Stimulated activated naive CD8-positive, alpha-beta T cell treated with anti-CD3 and anti-CD28 coated beads, Interleukin-15, amount 100 ng/mL, for 72 hours (primary cell): ENCODE results near the gene PARVB.

Source experiments
- ATAC-seq: fragments of 150-1000 bp; cut with Tn5 transposase; 2 replicates; pipeline ENCODE4 v1.10.0; 2021; ENCODE audit warnings: mild to moderate bottlenecking, moderate library complexity
- DNase-seq, 2 donors: peaks; one replicate each; pipeline ENCODE4 v3.0.0; 2021 to 2022
- H3K27ac Mint-ChIP-seq, 2 donors: one replicate each; pipeline ENCODE4 v1.8.0; 2022; ENCODE audit warnings: mild to moderate bottlenecking in 2 of 2, mixed read lengths in 2 of 2, moderate library complexity in 2 of 2
- H3K27me3 Mint-ChIP-seq: one replicate; pipeline ENCODE4 v1.8.0; 2022; ENCODE audit warnings: mixed read lengths
- H3K4me1 Mint-ChIP-seq: one replicate; pipeline ENCODE4 v1.8.0; 2022; ENCODE audit warnings: mild to moderate bottlenecking, mixed read lengths
- H3K4me3 Mint-ChIP-seq, 2 donors: one replicate each; pipeline ENCODE4 v1.8.0; 2022; ENCODE audit warnings: mild to moderate bottlenecking in 2 of 2, mixed read lengths in 2 of 2, moderate library complexity in 1 of 2
- H3K9me3 Mint-ChIP-seq, 2 donors: one replicate each; pipeline ENCODE4 v1.8.0; 2022; ENCODE audit warnings: mixed read lengths in 2 of 2

Gene PARVB

GRCh38 chr22:43994416-43994815 lies 29.7 kb upstream of the PARVB start:
- no peak overlapping the region for H3K4me3 Mint-ChIP-seq
- H3K27me3 Mint-ChIP-seq = no peaks in the 10 kb centered on the region
- ATAC-seq (no peak), DNase-seq (no peak)
- peaks cover 43% of the 10 kb centered on the region for H3K4me1 Mint-ChIP-seq
- H3K9me3 Mint-ChIP-seq = no peaks in the 10 kb centered on the region
- peak overlapping the region in 1 of 2 donors; percentile 66 for H3K27ac Mint-ChIP-seq

DNA sequence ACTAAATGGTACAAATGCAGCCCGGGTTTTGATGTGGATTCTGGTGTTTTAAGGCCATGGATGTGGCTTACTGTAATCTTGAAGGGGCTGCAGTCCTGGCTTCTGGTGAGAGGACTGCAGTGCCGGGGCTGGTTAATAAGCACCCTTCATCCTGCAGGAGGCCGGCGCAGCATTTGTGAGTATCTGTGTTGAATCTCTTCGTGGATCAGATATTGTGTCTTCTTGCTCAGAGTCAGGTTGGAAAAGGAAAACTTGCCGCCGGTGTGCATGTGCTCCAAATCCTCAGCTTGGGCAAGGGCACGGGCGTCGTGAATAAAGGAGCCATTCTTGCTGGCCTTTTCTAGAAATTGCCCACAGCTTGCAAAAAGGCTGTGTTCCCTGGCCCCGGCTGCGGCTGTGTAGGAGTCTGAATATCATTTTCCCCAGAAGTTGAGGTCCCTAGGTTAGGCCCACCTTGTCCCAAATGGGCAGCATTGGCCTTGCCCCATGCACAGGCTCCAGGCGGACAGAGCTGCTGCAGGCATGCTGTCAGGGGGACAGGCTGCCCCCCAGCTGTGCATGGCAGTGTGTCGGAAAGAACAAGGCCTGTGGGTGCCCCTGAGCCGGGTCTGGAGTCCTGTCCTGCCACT lies 28.9 kb upstream of the PARVB start:
- peaks cover 43% of the 10 kb centered on the region for H3K4me1 Mint-ChIP-seq
- no peaks in the 10 kb centered on the region for H3K27me3 Mint-ChIP-seq
- DNase-seq (no peak), ATAC-seq (no peak)
- peak overlapping the region; percentile 88 to 97 for H3K4me3 Mint-ChIP-seq
- peak overlapping the region in 1 of 2 donors; percentile 52 for H3K27ac Mint-ChIP-seq
- no peaks in the 10 kb centered on the region for H3K9me3 Mint-ChIP-seq

GRCh38 chr22:43995798-43996169 lies 28.3 kb upstream of the PARVB start:
- Mint-ChIP-seq H3K4me1 (peaks cover 43% of the 10 kb centered on the region), H3K4me3 (peak overlapping the region; percentile 88 to 97), H3K27ac (peak overlapping the region; percentile 89 to 97), H3K27me3 (no peaks in the 10 kb centered on the region), H3K9me3 (no peaks in the 10 kb centered on the region)
- DNase-seq (peak in 1 of 2 donors; percentile 11), ATAC-seq (peak; percentile 21)

GRCh38 chr22:43996170-43996980 lies 27.7 kb upstream of the PARVB start:
- no peaks in the 10 kb centered on the region for H3K9me3 Mint-ChIP-seq
- peak overlapping the region; percentile 88 to 97 for H3K4me3 Mint-ChIP-seq
- peaks cover 43% of the 10 kb centered on the region for H3K4me1 Mint-ChIP-seq
- H3K27ac Mint-ChIP-seq = peak overlapping the region; percentile 89 to 97
- DNase-seq (peak; percentile 57 to 67), ATAC-seq (peak; percentile 88)
- H3K27me3 Mint-ChIP-seq = no peaks in the 10 kb centered on the region

DNA sequence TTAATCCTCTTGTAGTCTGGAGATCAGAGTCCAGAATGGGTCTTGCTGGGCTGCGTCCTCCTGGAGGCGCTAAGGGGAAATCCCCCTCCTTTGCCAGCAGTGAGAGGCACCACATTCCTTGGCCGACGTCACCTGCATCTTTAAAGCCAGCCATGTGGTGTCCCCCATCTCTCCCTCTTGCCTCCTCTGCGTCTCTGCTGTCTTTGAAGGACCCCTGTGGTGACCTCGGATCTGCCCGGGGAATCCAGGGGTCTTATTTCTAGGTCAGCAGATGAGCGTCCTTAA lies 27.2 kb upstream of the PARVB start:
- ATAC-seq = no peak
- H3K27ac Mint-ChIP-seq = peak overlapping the region; percentile 38 to 89
- peaks cover 43% of the 10 kb centered on the region for H3K4me1 Mint-ChIP-seq
- peak overlapping the region; percentile 46 to 97 for H3K4me3 Mint-ChIP-seq
- DNase-seq = no peak
- no peaks in the 10 kb centered on the region for H3K27me3 Mint-ChIP-seq
- H3K9me3 Mint-ChIP-seq = no peaks in the 10 kb centered on the region

DNA sequence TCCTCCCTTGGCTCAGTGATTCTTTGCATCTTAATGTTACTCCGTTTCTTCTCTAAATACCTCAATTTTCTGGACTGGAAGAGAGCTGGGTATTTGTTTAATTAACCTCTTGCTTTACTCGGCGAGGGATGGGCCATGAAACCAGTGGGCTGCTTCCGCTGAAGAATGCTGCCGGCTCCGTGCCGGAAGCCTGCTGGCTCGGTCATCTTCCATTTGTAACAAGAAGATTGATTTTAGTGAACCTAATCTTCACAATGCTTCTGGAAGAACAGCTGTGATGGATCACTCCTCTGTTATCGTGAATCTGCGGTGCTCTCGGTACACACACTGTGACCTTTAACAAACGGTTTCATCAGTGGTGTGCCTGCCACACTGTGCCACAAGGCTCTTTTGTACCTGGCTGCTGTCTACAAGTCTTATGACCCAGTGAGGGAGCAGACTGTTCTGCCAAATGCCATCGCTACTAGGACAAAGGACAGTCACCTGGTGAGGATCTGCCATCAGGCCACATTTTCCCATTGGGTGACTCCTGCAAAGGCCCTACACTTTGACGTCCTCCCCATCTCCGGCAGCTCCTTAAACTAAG lies 25.3 kb upstream of the PARVB start:
- ATAC-seq = no peak
- no peak overlapping the region for H3K27ac Mint-ChIP-seq
- DNase-seq = no peak
- peaks cover 29% of the 10 kb centered on the region for H3K4me1 Mint-ChIP-seq
- no peak overlapping the region for H3K4me3 Mint-ChIP-seq
- no peaks in the 10 kb centered on the region for H3K9me3 Mint-ChIP-seq
- no peaks in the 10 kb centered on the region for H3K27me3 Mint-ChIP-seq

DNA sequence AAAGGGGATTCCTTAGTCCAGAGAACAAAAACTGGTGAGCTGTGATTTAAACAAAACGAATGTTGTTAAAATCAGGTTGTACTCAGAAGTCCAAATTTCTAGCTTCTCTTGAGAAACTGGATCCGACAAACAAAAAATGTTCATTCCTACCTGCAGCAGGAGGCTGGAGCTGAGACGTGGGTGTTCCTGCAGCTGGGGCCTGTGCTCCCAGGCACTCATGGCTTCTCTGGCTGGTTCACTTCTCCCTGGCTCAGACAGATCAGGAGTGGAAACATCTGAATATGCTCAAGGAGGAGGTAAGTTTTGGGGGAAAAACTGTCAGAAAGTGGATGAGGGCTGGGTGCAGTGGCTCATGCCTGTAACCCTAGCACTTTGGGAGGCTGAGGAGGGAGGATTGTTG lies 24.7 kb upstream of the PARVB start:
- H3K27me3 Mint-ChIP-seq = no peaks in the 10 kb centered on the region
- H3K4me3 Mint-ChIP-seq = no peak overlapping the region
- DNase-seq = no peak
- no peaks in the 10 kb centered on the region for H3K9me3 Mint-ChIP-seq
- H3K4me1 Mint-ChIP-seq = peaks cover 29% of the 10 kb centered on the region
- ATAC-seq = no peak
- no peak overlapping the region for H3K27ac Mint-ChIP-seq

DNA sequence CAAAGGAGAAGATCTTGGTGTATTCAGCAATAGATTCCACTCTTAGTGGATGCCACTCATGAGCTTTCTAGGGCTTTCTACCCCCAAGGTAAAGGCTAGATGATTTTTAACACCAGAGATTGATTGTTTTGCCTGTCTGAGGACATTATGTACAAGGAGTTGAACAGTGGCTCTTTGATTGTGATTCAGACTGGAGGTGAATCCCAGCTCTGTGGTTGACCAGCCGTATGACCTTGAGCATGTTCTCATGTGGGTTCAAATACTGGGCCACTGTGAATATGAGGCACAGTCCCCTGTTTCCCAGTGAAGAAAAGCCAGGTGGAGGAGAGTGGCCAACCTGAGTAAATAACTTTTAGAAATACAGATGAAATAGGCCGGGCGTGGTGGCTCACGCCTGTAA lies 24.0 kb upstream of the PARVB start:
- H3K27me3 Mint-ChIP-seq = no peaks in the 10 kb centered on the region
- no peak for ATAC-seq
- DNase-seq = no peak

DNA sequence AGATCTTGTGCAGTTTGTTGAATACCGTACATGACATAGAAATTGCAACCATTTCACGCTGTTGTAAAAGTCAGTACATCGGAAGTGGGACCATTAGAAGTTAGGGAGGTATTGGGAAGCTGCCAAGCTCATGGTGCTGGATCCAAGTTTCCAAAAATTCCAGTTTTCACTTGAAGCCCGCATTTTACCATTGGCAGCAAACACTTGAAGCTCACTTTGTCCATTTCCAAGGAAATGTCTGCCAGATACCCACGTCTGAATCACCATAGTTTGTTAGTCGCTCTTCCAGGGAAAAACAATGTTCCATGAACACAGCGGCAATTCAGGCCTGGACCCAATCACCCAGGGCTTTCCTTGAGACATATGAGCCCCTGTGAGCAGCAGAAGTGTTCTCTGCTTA lies 22.6 kb upstream of the PARVB start:
- Mint-ChIP-seq H3K4me3 (no peak overlapping the region), H3K27ac (no peak overlapping the region), H3K9me3 (no peaks in the 10 kb centered on the region), H3K27me3 (no peaks in the 10 kb centered on the region), H3K4me1 (peaks cover 10% of the 10 kb centered on the region)
- ATAC-seq = no peak
- no peak for DNase-seq

More for the DNA sequence above, 24.0 kb upstream of the PARVB start:
- Mint-ChIP-seq H3K4me1 (peaks cover 24% of the 10 kb centered on the region), H3K4me3 (no peak overlapping the region), H3K9me3 (no peaks in the 10 kb centered on the region), H3K27ac (no peak overlapping the region)

- peaks cover 2% of the 10 kb centered on the region for H3K4me1 Mint-ChIP-seq
- H3K9me3 Mint-ChIP-seq = no peaks in the 10 kb centered on the region
- ATAC-seq = no peak
- DNase-seq = no peak
- no peaks in the 10 kb centered on the region for H3K27me3 Mint-ChIP-seq
- H3K4me3 Mint-ChIP-seq = no peak overlapping the region
- H3K27ac Mint-ChIP-seq = no peak overlapping the region
Measured at GRCh38 chr22:44002324-44002723, 21.8 kb upstream of the PARVB start.

DNA sequence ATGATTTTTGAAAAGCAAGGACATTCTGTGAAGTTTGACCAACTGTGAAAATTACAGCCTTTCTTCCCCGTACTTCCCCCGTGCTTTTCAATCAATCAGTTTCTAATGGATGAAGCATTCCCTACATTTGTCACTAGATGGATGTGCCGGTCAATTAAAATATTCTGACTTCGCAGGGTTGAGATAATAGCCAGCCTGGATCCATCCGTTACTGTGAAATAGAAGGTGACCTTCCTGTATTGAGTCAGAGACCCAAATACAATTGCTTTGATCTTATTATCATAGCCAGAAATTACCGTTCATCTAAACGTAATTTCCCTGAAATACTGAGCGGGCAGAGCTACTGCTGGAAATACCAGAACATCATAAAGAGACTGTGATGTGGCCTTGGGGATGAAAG lies 21.1 kb upstream of the PARVB start:
- no peak for DNase-seq

DNA sequence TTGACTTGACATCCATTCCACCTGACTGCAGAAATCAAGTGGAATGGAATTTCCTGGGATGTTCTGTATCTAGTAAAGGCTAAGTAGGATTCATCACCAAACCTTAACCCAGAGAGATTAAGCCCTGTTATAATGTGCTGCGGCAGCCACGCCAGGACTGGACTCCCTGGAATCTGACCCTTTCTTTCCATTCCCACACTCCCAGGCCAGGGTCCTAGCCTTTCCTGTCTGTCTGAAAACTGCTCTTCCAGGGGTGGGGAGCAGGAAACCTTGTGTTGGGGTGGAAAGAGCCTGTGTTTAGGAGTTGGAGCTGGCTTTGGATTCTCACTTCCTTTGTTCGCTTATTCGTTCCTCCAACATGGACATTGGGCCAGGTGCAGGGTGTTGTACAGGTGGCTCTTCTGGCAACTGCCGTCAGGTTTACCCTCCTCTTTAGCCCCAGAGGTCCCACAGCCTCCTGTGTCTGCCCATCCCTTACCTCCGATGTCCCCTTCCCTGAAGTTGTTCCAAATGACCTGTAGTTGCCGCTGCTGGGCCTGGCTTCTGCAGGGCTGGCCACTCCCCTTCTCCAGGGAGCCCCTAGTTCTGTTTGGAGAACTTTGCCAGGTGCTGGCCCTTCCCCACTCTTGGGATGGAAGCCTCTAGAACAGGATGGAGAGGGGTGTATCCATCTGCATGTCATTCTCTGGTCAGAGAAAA lies 20.5 kb upstream of the PARVB start:
- Mint-ChIP-seq H3K27ac (no peak overlapping the region), H3K27me3 (no peaks in the 10 kb centered on the region)
- ATAC-seq = no peak

More for the DNA sequence above, 21.1 kb upstream of the PARVB start:
- H3K27me3 Mint-ChIP-seq = no peaks in the 10 kb centered on the region
- H3K4me1 Mint-ChIP-seq = no peaks in the 10 kb centered on the region
- no peak overlapping the region for H3K27ac Mint-ChIP-seq
- H3K4me3 Mint-ChIP-seq = no peak overlapping the region
- no peaks in the 10 kb centered on the region for H3K9me3 Mint-ChIP-seq
- ATAC-seq = no peak

DNA sequence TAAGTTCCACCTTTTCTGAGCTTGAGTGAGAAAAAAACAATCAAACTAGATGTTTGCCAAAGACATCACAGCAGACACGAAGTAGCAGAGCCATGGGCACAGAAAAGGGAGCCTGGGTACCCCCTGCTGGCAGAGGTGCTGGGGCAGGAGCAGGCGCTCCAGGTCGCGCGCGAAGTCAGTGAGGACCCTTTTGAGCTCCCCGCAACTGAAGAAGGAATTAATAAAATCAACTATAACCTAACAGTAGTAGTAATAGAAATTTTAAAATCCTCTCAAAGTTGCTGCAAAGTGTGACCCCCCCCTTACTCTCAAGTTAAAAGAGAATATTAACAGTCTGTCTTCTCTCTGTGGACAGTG lies 20.0 kb upstream of the PARVB start:
- Mint-ChIP-seq H3K4me1 (no peaks in the 10 kb centered on the region), H3K4me3 (no peak overlapping the region), H3K9me3 (no peaks in the 10 kb centered on the region), H3K27ac (no peak overlapping the region), H3K27me3 (no peaks in the 10 kb centered on the region)
- ATAC-seq = no peak
- DNase-seq = no peak

More for the DNA sequence above, 20.5 kb upstream of the PARVB start:
- Mint-ChIP-seq H3K4me1 (no peaks in the 10 kb centered on the region), H3K4me3 (no peak overlapping the region), H3K9me3 (no peaks in the 10 kb centered on the region)
- no peak for DNase-seq

- Mint-ChIP-seq H3K9me3 (no peaks in the 10 kb centered on the region), H3K4me1 (no peaks in the 10 kb centered on the region), H3K27me3 (no peaks in the 10 kb centered on the region), H3K4me3 (no peak overlapping the region), H3K27ac (no peak overlapping the region)
- ATAC-seq (no peak), DNase-seq (no peak)
Measured at GRCh38 chr22:44005524-44005923, 18.6 kb upstream of the PARVB start.

DNA sequence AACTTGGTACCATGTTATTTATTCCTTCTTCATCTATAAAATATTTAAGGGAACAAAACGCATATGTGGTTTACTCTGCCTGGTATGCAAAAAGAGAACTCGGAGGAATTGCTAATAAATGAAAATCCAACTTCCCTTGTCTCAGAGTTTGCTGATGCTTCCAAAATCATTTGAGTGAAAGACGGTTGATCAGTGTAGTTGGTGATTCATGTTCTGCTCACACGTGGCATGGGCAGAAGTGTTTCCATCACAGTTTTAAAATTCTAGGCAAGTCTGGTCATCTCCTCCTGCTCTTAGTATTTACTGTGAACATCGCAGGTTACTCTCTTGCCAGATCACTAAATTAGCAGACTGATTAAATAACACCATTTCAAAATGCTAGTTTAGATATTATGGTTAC lies 11.9 kb upstream of the PARVB start:
- Mint-ChIP-seq H3K4me1 (no peaks in the 10 kb centered on the region), H3K9me3 (no peaks in the 10 kb centered on the region), H3K27ac (no peak overlapping the region), H3K4me3 (no peak overlapping the region), H3K27me3 (no peaks in the 10 kb centered on the region)
- DNase-seq (no peak), ATAC-seq (no peak)

DNA sequence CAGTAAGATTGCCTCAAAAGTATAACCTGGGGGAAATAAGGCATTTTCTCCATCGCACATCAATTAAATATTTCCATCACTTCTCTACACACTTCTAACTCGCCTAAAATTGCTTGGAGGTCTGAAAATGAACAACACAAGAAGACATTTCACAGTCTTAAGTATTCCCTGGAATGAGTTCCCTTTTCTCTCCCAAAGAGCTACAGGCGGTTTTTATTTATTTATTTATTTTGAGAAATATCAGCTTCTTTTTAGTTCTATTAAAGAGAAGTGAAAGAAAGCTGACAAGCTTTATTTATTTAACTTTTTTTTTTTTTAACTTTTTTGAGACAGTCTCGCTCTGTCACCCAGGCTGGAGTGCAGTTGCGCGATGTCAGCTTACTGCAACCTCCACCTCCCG lies 11.5 kb upstream of the PARVB start:
- Mint-ChIP-seq H3K4me3 (no peak overlapping the region), H3K4me1 (no peaks in the 10 kb centered on the region), H3K9me3 (no peaks in the 10 kb centered on the region), H3K27ac (no peak overlapping the region), H3K27me3 (no peaks in the 10 kb centered on the region)
- ATAC-seq = no peak
- no peak for DNase-seq
